ENCODE results near the gene PPA2.
A peak's percentile ranks its signal among the peaks of the same experiment; 100 is the strongest.
"Not testable (repeated sequence)": the region's sequence is repeated elsewhere in the genome, so short reads cannot be mapped to it uniquely, and the experiment has no call there.

The PPA2 gene

GRCh38 chr4:105473324-105474098, at the start of gene PPA2:
TSS of gene PPA2 (minus strand) at chr4:105474062. CDS start at chr4:105474050, 12 bp downstream.
- peak; percentile 68 to 84 for DNase-seq

GRCh38 chr4:105520819-105521790, 47.2 kb upstream of the PPA2 start:
- DNase-seq = peak; percentile 50 to 66

DNA sequence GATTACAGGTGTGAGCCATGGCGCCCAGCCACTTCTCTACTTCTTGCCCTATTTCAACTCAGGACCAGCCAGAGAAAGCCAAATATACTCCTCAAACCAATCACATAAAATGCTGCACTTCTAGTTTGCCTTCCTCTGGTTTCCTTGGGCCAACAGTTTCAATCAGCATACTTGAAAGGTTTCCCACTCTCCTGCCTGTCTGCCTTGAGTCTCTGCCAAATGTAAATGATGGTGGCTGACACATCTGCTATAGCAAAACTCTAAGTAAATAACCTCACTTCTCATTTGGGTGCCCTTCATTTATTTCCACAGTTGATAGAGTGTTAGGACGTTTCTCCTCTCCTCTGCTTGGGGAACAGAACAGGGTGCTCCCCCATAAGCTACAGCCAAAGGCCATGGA, 36.4 kb upstream of the PPA2 start:
- DNase-seq = no peak

GRCh38 chr4:105509714-105510113, 35.9 kb upstream of the PPA2 start:
- no peak for DNase-seq

DNA sequence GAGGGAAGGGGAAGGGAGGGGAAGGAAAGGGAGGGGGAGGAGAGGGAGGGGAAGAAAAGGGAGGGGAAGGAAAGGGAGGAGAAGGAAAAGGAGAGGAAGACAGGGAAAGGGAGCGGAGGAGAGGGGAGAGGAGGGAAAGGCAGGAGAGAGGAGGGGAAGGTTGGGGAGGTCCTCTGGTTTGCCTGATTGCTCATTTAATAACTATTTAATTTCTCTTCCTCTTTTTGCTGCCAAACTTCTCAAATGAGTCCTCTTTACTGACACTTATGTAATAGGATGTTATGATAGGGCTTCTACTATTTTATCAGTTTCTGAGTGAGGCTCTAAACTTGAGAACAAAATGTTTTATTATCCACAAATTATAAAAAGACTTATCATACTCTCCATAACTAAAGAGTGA, 35.4 kb upstream of the PPA2 start:
- DNase-seq = no peak

- DNase-seq = no peak
Observed at GRCh38 chr4:105504744-105505143, 30.9 kb upstream of the PPA2 start.

DNA sequence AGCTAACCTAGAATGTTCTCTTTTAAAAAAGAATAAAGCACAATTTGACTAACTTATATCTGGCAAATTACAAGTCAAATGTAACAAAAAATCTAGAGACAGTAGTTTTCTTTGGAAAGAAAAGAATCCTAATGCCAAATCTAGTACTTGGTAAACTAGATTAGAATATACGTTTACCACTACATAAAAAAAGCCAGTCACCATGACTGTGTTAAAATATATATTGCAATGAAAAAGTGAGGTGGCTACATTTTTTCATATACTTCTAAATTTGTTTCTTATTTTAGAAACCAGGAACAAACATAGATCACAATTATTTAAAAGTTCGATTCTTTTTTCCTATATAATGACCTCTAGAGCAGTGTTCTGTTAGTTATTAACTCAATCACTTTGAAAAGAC, 29.6 kb upstream of the PPA2 start:
- DNase-seq = no peak

- DNase-seq = no peak
Observed at GRCh38 chr4:105496899-105497298, 23.0 kb upstream of the PPA2 start.

DNA sequence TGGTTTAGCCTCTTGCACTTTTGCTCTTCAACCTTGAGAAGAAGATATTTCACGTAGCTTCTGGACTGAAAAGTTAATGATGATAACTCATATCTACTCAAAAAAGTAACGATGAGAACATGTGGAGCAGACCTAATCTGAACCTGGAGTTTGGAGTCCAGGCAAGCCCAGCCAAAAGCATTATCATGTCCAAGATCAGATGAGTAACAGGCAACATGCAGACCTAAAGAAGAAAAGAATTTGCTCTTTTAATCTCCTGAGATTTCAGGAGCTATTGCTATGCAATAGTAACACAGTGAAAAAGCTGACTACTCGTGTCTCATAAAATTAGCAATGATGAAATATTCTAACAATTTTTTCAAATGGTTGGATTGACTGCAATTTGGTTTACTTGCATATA, 21.8 kb upstream of the PPA2 start:
- DNase-seq = no peak

- no peak for DNase-seq
Observed at GRCh38 chr4:105490523-105490922, 16.7 kb upstream of the PPA2 start.

- no peak for DNase-seq
Observed at GRCh38 chr4:105483840-105484239, 10.0 kb upstream of the PPA2 start.

DNA sequence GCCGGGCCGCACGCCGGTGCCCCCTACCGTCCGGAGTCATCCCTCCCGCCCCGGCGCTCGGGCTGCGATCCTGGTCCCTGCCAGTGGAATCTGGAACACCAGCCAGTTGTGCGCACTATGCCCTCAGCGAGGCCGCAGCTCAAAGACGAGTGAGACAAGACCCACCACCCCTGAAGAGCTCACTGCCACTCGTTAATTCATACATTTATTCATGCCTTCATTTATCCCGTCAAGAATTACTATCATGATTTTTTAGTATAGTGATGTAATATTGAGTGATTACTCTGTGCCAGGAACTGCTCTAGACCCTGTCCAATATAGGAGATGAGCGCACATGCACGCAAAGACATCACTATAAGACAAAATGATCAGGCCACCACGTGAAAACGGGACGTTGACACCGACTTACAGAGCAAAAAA, 247 bp upstream of the PPA2 start:
- no peak for DNase-seq

DNA sequence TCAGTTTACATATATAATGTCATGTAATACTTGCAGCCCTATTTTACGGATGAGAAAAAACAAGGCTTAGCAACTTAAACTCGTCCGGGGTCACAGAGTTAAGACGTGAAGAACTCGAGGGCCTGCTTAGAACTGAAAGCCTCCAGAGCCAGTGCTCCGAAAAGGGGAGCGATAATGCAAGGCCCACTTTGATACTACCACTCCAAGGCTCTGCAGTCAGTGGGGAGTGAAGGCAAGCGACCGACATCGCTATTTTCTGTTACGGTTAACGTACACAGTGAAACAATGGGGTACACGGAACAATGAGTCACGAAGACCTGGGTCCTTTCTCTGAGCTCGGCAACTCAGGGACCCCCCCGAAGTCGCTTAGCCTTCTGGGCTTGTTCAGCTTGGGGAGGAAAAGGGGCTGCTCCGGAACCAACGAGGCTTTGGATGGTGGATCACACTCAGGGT, 965 bp downstream of the PPA2 start:
- DNase-seq = no peak

- DNase-seq = peak; percentile 60 to 69
Observed at GRCh38 chr4:105471566-105472176, 2.2 kb downstream of the PPA2 start.

- no peak for DNase-seq
Observed at GRCh38 chr4:105470766-105471165, 3.1 kb downstream of the PPA2 start.

- DNase-seq = no peak
Observed at GRCh38 chr4:105469736-105470135, 4.1 kb downstream of the PPA2 start.

DNA sequence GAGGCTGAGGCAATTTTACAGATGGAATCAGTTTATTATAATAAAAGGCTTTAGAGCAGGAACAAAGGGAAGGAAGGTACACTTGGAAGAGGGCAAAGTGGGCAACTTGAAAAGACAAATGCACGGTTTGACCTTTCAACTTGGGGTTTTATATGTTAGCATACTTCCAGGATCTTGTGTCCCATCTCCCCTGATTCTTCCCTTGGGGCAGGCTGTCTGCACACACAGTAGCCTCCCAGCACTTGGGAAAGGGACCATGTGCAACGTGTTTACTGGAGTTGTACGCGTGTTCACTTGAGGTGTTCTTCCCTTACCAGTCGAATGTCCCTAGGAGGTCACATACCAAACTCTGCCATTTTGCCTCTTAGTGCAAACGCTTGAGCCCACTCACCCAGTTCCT, 7.3 kb downstream of the PPA2 start:
- DNase-seq = no peak

GRCh38 chr4:105464563-105464962, 9.3 kb downstream of the PPA2 start:
- not testable (repeated sequence) for DNase-seq

DNA sequence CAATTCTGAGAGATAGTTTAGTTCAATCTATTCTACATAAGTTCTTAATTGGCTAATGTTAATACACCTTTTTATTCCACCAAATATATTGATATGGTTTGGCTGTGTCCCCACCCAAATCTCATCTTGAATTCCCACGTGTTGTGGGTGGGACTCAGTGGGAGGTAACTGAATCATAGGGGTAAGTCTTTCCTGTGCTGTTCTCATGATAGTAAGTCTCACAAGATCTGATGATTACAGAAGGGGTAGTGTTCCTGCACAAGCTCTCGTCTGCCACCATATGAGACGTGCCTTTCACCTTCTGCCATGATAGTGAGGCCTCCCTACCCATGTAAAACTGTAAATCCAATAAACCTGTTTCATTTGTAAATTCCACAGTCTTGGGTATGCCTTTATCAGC, 11.3 kb downstream of the PPA2 start:
- no peak for DNase-seq

- DNase-seq = no peak
Observed at GRCh38 chr4:105461621-105462382, 12.1 kb downstream of the PPA2 start.

- DNase-seq = no peak
Observed at GRCh38 chr4:105461221-105461620, 12.6 kb downstream of the PPA2 start.

GRCh38 chr4:105460306-105460705, 13.6 kb downstream of the PPA2 start:
- no peak for DNase-seq

DNA sequence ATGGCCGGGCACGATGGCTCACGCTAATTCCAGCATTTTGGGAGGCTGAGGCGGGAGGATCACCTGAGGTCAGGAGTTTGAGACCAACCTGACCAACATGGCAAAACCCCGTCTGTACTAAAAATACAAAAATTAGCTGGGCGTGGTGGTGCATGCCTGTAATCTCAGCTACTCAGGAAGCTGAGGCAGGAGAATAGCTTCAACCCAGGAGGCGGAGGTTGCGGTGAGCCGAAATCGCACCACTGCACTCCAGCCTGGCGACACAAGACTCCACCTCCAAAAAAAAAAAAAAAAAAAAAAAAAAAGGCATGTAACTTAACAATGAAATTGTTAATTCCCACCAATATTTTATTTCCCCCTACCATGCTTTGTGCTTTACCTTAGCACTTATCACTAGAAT, 15.3 kb downstream of the PPA2 start:
- DNase-seq = not testable (repeated sequence)
